NCI-H2227 treated with DMSO at 0.1 percent for 48 hours (cell line): Measurements from ENCODE around the gene CTNNBIP1.
A peak's percentile ranks its signal among the peaks of the same experiment; 100 is the strongest.

Source experiments
- DNase-seq: peaks from one replicate; lab custom pipeline; 2025; lab: John Stamatoyannopoulos, UW

Gene CTNNBIP1

GRCh38 chr1:9853249-9853595 is 56.8 kb downstream of the CTNNBIP1 start:
- DNase-seq = no peak

- no peak for DNase-seq
These were observed 57.4 kb downstream of the CTNNBIP1 start for GRCh38 chr1:9852410-9853248.

GRCh38 chr1:9852004-9852403 is 58.1 kb downstream of the CTNNBIP1 start:
- no peak for DNase-seq

- DNase-seq = no peak
These were observed 59.5 kb downstream of the CTNNBIP1 start for GRCh38 chr1:9850442-9851162.

GRCh38 chr1:9849691-9850441 is 60.2 kb downstream of the CTNNBIP1 start:
- DNase-seq = no peak

- no peak for DNase-seq
These were observed 62.0 kb downstream of the CTNNBIP1 start for GRCh38 chr1:9848022-9848421.

GRCh38 chr1:9847269-9847668 is 62.8 kb downstream of the CTNNBIP1 start:
- DNase-seq = no peak

GRCh38 chr1:9846611-9847171 is 63.4 kb downstream of the CTNNBIP1 start:
- DNase-seq = no peak

- DNase-seq = no peak
These were observed 64.2 kb downstream of the CTNNBIP1 start for GRCh38 chr1:9845914-9846313.

- DNase-seq = no peak
These were observed 65.3 kb downstream of the CTNNBIP1 start for GRCh38 chr1:9844756-9845155.

- no peak for DNase-seq
These were observed 66.0 kb downstream of the CTNNBIP1 start for GRCh38 chr1:9844106-9844505.

- no peak for DNase-seq
These were observed 66.5 kb downstream of the CTNNBIP1 start for GRCh38 chr1:9843576-9843945.

- no peak for DNase-seq
These were observed 67.1 kb downstream of the CTNNBIP1 start for GRCh38 chr1:9842781-9843575.

GRCh38 chr1:9842073-9842711 is 67.9 kb downstream of the CTNNBIP1 start:
- no peak for DNase-seq

GRCh38 chr1:9841460-9841859 is 68.6 kb downstream of the CTNNBIP1 start:
- DNase-seq = no peak

- DNase-seq = no peak
These were observed 69.9 kb downstream of the CTNNBIP1 start for GRCh38 chr1:9840176-9840575.

GRCh38 chr1:9838946-9839345 is 71.1 kb downstream of the CTNNBIP1 start:
- DNase-seq = no peak

GRCh38 chr1:9836632-9836960 is 73.5 kb downstream of the CTNNBIP1 start:
- DNase-seq = no peak

- DNase-seq = peak; percentile 17
These were observed 74.1 kb downstream of the CTNNBIP1 start for GRCh38 chr1:9835758-9836631.

GRCh38 chr1:9835404-9835757 is 74.7 kb downstream of the CTNNBIP1 start:
- no peak for DNase-seq
